Neural progenitor cell (in vitro differentiated cells): Measurements from ENCODE around the gene TEAD1. TPM values are rescaled to one million over a fixed set of nuclear protein-coding genes. Genes with fewer than 3 reads are reported as not detected.

Source experiments
- DNase-seq: peaks from one replicate; pipeline ENCODE4 v3.0.0-alpha.2; 2016; ENCODE audit warnings: low spot score
- H2AFZ ChIP-seq: fragments of 200-600 bp; sonication (generic); replicated peaks from 2 replicates; pipeline ENCODE4 v1.6.1; 2016; ENCODE audit warnings: antibody characterized with exemption
- H3F3A ChIP-seq: fragments of 200-600 bp; sonication (generic); 2 replicates; pipeline ENCODE4 v1.6.1; 2016; ENCODE audit warnings: antibody characterized with exemption, low read depth
- H3K27ac ChIP-seq: fragments of 200-600 bp; sonication (generic); 2 replicates; pipeline ENCODE4 v1.5.1; 2016; ENCODE audit warnings: mild to moderate bottlenecking
- H3K27me3 ChIP-seq: fragments of 200-600 bp; sonication (generic); 2 replicates; pipeline ENCODE4 v1.6.1; 2016; ENCODE audit warnings: mild to moderate bottlenecking, moderate library complexity
- H3K36me3 ChIP-seq: fragments of 200-600 bp; sonication (generic); 2 replicates; pipeline ENCODE4 v1.5.1; 2016
- H3K4me1 ChIP-seq: fragments of 200-600 bp; sonication (generic); 2 replicates; pipeline ENCODE4 v1.6.1; 2016; ENCODE audit warnings: mixed run types
- H3K4me2 ChIP-seq: fragments of 200-600 bp; sonication (generic); 2 replicates; pipeline ENCODE4 v1.6.1; 2016
- H3K4me3 ChIP-seq: fragments of 200-600 bp; sonication (generic); 2 replicates; pipeline ENCODE4 v1.5.1; 2016
- H3K79me2 ChIP-seq: fragments of 200-600 bp; sonication (generic); 2 replicates; pipeline ENCODE4 v1.6.1; 2016; ENCODE audit warnings: low read depth
- H3K9ac ChIP-seq: fragments of 200-600 bp; sonication (generic); 2 replicates; pipeline ENCODE4 v1.6.1; 2016
- H3K9me3 ChIP-seq: fragments of 200-600 bp; sonication (generic); 2 replicates; pipeline ENCODE4 v1.5.1; 2016; ENCODE audit warnings: low read depth
- H4K20me1 ChIP-seq: fragments of 200-600 bp; sonication (generic); 2 replicates; pipeline ENCODE4 v1.6.1; 2016; ENCODE audit warnings: low read depth
- H3K27ac Mint-ChIP-seq: 3 replicates; pipeline ENCODE4 v1.8.0; 2021; ENCODE audit warnings: mixed read lengths
- H3K27me3 Mint-ChIP-seq: 2 replicates; pipeline ENCODE4 v1.8.0; 2022; ENCODE audit warnings: low read depth, mild to moderate bottlenecking, inconsistent platforms, moderate library complexity, mixed read lengths; ENCODE audit not compliant: insufficient read depth
- H3K36me3 Mint-ChIP-seq: 3 replicates; pipeline ENCODE4 v1.8.0; 2021; ENCODE audit warnings: mixed read lengths
- H3K4me1 Mint-ChIP-seq: 3 replicates; pipeline ENCODE4 v1.8.0; 2021; ENCODE audit warnings: mixed read lengths
- H3K4me3 Mint-ChIP-seq: 3 replicates; pipeline ENCODE4 v1.8.0; 2021; ENCODE audit warnings: mild to moderate bottlenecking, moderate library complexity, mixed read lengths
- H3K9me3 Mint-ChIP-seq: 3 replicates; pipeline ENCODE4 v1.8.0; 2020; ENCODE audit warnings: mixed read lengths
- CTCF ChIP-seq: fragments of 200-600 bp; sonication (generic); IDR thresholded peaks from 2 replicates; pipeline ENCODE4 v1.5.1; 2017; ENCODE audit warnings: antibody characterized with exemption, mild to moderate bottlenecking
- EZH2 ChIP-seq: fragments of 200-600 bp; sonication (generic); IDR thresholded peaks from 2 replicates; pipeline ENCODE4 v1.6.1; 2017; ENCODE audit warnings: antibody characterized with exemption, mild to moderate bottlenecking, moderate library complexity
- EZH2phosphoT487 ChIP-seq: fragments of 200-600 bp; sonication (generic); IDR thresholded peaks from 2 replicates; pipeline ENCODE4 v1.6.1; 2017; ENCODE audit warnings: antibody characterized with exemption
- total RNA-seq: library from RNA; depleted of rRNA; stranded (reverse); fragments of >200 nt; gene quantifications from 2 replicates; pipeline ENCODE4 v1.2.3, GENCODE V29; 2015; ENCODE audit warnings: low replicate concordance

Gene TEAD1
- total RNA-seq, 1 donor from 2014 or later = 98.3 TPM

- H2AFZ ChIP-seq = no peak overlapping the region
- H3K27ac ChIP-seq = peak overlapping the region; percentile 87
- H3K36me3 Mint-ChIP-seq = peaks cover 25% of the 10 kb centered on the region
- H3K27ac Mint-ChIP-seq = peak overlapping the region; percentile 96
- H3K36me3 ChIP-seq = no peaks in the 10 kb centered on the region
- peaks cover 96% of the 10 kb centered on the region for H3K79me2 ChIP-seq
- H4K20me1 ChIP-seq = peaks cover 39% of the 10 kb centered on the region
- peaks cover 68% of the 10 kb centered on the region for H3K4me1 Mint-ChIP-seq
- H3K9ac ChIP-seq = no peak overlapping the region
- H3K9me3 ChIP-seq = no peaks in the 10 kb centered on the region
- H3K4me3 ChIP-seq = peak overlapping the region; percentile 50
- H3K4me2 ChIP-seq = peak overlapping the region; percentile 85
- peak overlapping the region; percentile 89 for H3K4me3 Mint-ChIP-seq
- no peak for TF ChIP-seq EZH2phosphoT487
- TF ChIP-seq CTCF = no peak
- TF ChIP-seq EZH2 = no peak
- DNase-seq = peak; percentile 70
- peaks cover 47% of the 10 kb centered on the region for H3F3A ChIP-seq
- H3K27me3 Mint-ChIP-seq = no peaks in the 10 kb centered on the region
- H3K9me3 Mint-ChIP-seq = peaks cover 14% of the 10 kb centered on the region
- H3K4me1 ChIP-seq = peaks cover 70% of the 10 kb centered on the region
- H3K27me3 ChIP-seq = no peaks in the 10 kb centered on the region
Measured at GRCh38 chr11:12827929-12828812, 153.9 kb downstream of the TEAD1 start.

- Histone ChIP-seq H3K9me3 (no peaks in the 10 kb centered on the region), H3K4me1 (peaks cover 62% of the 10 kb centered on the region), H3K4me3 (peak overlapping the region; percentile 50), H3F3A (peaks cover 46% of the 10 kb centered on the region), H3K9ac (no peak overlapping the region), H3K4me2 (peak overlapping the region; percentile 85), H3K27me3 (no peaks in the 10 kb centered on the region), H4K20me1 (peaks cover 29% of the 10 kb centered on the region), H3K79me2 (peaks cover 96% of the 10 kb centered on the region), H2AFZ (no peak overlapping the region), H3K36me3 (no peaks in the 10 kb centered on the region), H3K27ac (peak overlapping the region; percentile 87)
- TF ChIP-seq EZH2phosphoT487 (no peak), CTCF (no peak), EZH2 (no peak)
- Mint-ChIP-seq H3K9me3 (peaks cover 17% of the 10 kb centered on the region), H3K27ac (peak overlapping the region; percentile 96), H3K27me3 (no peaks in the 10 kb centered on the region), H3K4me3 (peak overlapping the region; percentile 89), H3K4me1 (peaks cover 65% of the 10 kb centered on the region), H3K36me3 (peaks cover 22% of the 10 kb centered on the region)
- no peak for DNase-seq
Measured at GRCh38 chr11:12829131-12829530, 154.9 kb downstream of the TEAD1 start.

GRCh38 chr11:12829540-12830314 lies 155.5 kb downstream of the TEAD1 start:
- peaks cover 61% of the 10 kb centered on the region for H3K4me1 Mint-ChIP-seq
- peak overlapping the region; percentile 96 for H3K27ac Mint-ChIP-seq
- H2AFZ ChIP-seq = no peak overlapping the region
- H3K27ac ChIP-seq = peak overlapping the region; percentile 36
- H3K4me2 ChIP-seq = peak overlapping the region; percentile 85
- H4K20me1 ChIP-seq = peaks cover 23% of the 10 kb centered on the region
- H3K36me3 Mint-ChIP-seq = peaks cover 24% of the 10 kb centered on the region
- no peak overlapping the region for H3K4me3 ChIP-seq
- TF ChIP-seq EZH2 = no peak
- TF ChIP-seq EZH2phosphoT487 = no peak
- H3K9me3 ChIP-seq = no peaks in the 10 kb centered on the region
- peaks cover 18% of the 10 kb centered on the region for H3K9me3 Mint-ChIP-seq
- peaks cover 56% of the 10 kb centered on the region for H3K4me1 ChIP-seq
- H3K9ac ChIP-seq = no peak overlapping the region
- no peaks in the 10 kb centered on the region for H3K27me3 ChIP-seq
- peaks cover 42% of the 10 kb centered on the region for H3F3A ChIP-seq
- no peaks in the 10 kb centered on the region for H3K36me3 ChIP-seq
- H3K79me2 ChIP-seq = peaks cover 96% of the 10 kb centered on the region
- H3K27me3 Mint-ChIP-seq = no peaks in the 10 kb centered on the region
- DNase-seq = no peak
- peak overlapping the region; percentile 89 for H3K4me3 Mint-ChIP-seq
